GM12865 (cell line): ENCODE results near the gene DNAJB14.

Experiments
- DNase-seq: peaks from one replicate; pipeline ENCODE4 v3.0.0; 2010; ENCODE audit warnings: low read depth
- H3K4me3 ChIP-seq: 2 replicates; pipeline ENCODE4 v1.5.1; 2011; ENCODE audit warnings: mild to moderate bottlenecking, low read depth, low read length, control low read depth
- CTCF ChIP-seq: IDR thresholded peaks from 2 replicates; pipeline ENCODE4 v1.5.1; 2011; ENCODE audit warnings: low read length, control low read depth, low read depth, inconsistent platforms; ENCODE audit not compliant: insufficient read depth; ENCODE audit errors: missing control alignments

The DNAJB14 gene

GRCh38 chr4:99943904-99944437, 2.4 kb downstream of the DNAJB14 start:
- TF ChIP-seq CTCF = no peak
- DNase-seq = peak; percentile 61
- peak overlapping the region; percentile 83 for H3K4me3 ChIP-seq

- H3K4me3 ChIP-seq = no peak overlapping the region
- no peak for TF ChIP-seq CTCF
- DNase-seq = no peak
Observed at GRCh38 chr4:99938243-99938753, 8.1 kb downstream of the DNAJB14 start.

GRCh38 chr4:99934891-99935290, 11.5 kb downstream of the DNAJB14 start:
- no peak for TF ChIP-seq CTCF
- no peak overlapping the region for H3K4me3 ChIP-seq
- DNase-seq = no peak

- no peak for DNase-seq
- no peak for TF ChIP-seq CTCF
- H3K4me3 ChIP-seq = no peak overlapping the region
Observed at GRCh38 chr4:99927566-99927965, 18.9 kb downstream of the DNAJB14 start.

- no peak for TF ChIP-seq CTCF
- no peak overlapping the region for H3K4me3 ChIP-seq
- DNase-seq = no peak
Observed at GRCh38 chr4:99921174-99921573, 25.2 kb downstream of the DNAJB14 start.

- no peak for TF ChIP-seq CTCF
- no peak overlapping the region for H3K4me3 ChIP-seq
- no peak for DNase-seq
Observed at GRCh38 chr4:99918656-99919055, 27.8 kb downstream of the DNAJB14 start.

- DNase-seq = no peak
- no peak for TF ChIP-seq CTCF
- no peak overlapping the region for H3K4me3 ChIP-seq
Observed at GRCh38 chr4:99917575-99917974, 28.8 kb downstream of the DNAJB14 start.
